Coronary artery (tissue), 2 donors: ENCODE measurements around the gene FBXL16.

Experiments
- DNase-seq: peaks from one replicate; pipeline ENCODE4 v3.0.0-alpha.2; 2017; ENCODE audit warnings: low spot score
- H3K27ac ChIP-seq, 2 donors: fragments of 200-600 bp; sonication (generic); one replicate each; pipeline ENCODE4 v1.5.1; 2016 to 2019
- H3K4me3 ChIP-seq: fragments of 200-600 bp; sonication (generic); 2 replicates; pipeline ENCODE4 v1.5.1; 2016; ENCODE audit warnings: mild to moderate bottlenecking, moderate library complexity
- CTCF ChIP-seq: fragments of 200-600 bp; sonication (generic); IDR thresholded peaks from one replicate; pipeline ENCODE4 v1.5.1; 2019; ENCODE audit warnings: antibody characterized with exemption

The FBXL16 gene

DNA sequence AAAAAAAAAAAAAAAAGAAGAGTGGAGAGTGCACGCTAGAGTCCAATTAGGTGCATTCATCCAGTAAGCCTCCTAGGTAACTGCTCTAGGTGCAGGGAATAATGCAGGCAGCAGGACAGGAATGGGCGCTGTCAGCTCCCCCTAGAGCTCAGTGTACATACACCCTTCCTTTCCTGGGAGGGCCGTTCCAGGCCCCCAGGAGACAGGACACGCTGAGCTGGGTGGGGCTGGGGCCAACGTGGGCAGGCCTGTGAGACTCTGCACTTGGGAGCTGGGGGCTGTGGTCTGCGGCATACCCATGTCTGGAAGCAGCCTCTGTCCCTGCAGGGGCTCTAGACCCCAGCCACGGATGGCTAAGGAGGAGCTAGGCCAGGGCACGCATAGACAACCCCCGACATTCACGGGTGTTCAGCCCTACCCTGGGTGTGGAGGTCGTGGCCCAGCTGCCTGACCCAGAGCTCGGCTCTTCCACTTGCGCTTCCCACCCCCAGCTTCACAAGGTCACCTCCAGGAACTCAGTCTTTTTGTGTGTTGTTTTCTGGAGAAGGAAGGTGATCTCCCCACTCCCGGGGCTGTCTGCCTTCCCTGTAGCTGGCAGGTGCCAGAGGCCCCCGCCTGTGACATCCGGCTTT lies 14.3 kb upstream of the FBXL16 start:
- DNase-seq: no peak
- no peak for TF ChIP-seq CTCF
- H3K27ac ChIP-seq: peak overlapping the region; percentile 68 to 93
- H3K4me3 ChIP-seq: peak overlapping the region; percentile 95

GRCh38 chr16:718922-719321 lies 13.3 kb upstream of the FBXL16 start:
- Histone ChIP-seq H3K27ac (no peak overlapping the region), H3K4me3 (no peak overlapping the region)
- TF ChIP-seq CTCF: no peak
- no peak for DNase-seq

DNA sequence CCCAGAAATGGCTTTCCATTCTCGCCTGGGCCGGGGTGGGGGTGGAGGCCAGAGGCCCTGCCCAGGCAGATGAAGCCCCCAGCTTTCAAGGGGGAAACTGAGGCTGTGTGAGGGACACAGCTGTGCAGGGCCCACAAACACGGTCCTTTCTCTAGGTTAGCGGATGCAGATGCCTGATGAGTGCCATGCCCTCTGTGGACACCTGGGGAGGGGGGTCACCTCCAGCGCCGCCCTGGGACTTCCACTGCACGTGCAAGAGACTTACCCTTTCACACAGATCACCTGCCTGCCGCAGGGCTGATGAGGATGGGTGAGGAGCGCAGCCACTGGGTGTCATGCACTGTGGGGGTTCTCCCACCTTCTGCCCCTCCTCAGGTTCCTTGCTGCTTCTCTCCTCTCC lies 12.8 kb upstream of the FBXL16 start:
- DNase-seq: no peak
- no peak overlapping the region for H3K27ac ChIP-seq

DNA sequence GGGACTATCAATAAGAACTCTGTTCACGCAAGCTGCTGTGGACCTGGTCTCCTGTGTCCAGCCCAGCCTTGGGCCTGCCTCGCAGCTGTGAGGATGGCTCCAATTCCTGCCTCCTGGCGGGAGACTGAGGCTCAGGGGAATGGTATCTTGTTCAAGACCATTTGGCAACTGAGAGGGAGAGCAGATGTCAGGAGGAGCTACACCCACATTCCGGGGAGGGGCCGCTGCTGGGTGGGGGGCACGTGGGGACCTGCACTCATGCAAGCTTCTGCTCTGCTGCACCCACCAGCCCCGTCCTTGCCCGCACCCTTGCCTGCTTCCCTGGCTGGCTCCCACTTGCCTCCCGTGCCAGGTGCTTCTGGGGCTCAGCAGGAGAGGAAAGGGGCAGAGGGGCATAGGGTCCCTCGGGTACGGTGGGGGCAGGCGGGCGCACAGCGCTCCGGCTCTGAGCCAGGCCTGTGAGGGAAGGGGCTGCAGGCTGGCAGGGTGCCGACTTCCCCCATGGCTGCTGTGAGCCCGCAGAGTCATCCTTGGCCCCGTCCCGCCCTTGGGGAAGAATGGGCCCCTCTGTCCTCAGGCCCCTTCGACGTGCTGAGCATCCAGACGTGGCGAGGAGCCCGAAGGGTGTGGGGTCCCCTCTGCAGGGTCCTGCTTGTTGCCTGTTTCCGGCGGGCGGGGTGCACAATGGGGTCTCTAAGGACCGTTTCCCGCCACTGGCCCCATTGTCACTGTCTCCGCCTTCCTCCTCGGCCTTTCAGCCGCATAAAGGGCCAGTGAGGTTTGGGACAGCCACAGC lies 12.0 kb upstream of the FBXL16 start:
- no peak overlapping the region for H3K4me3 ChIP-seq
- TF ChIP-seq CTCF: no peak
- H3K27ac ChIP-seq: no peak overlapping the region
- no peak for DNase-seq

More for the DNA sequence above, 12.8 kb upstream of the FBXL16 start:
- TF ChIP-seq CTCF: no peak
- no peak overlapping the region for H3K4me3 ChIP-seq

- no peak for TF ChIP-seq CTCF
- H3K27ac ChIP-seq: no peak overlapping the region
- H3K4me3 ChIP-seq: peak overlapping the region; percentile 85
- no peak for DNase-seq
Observed at GRCh38 chr16:716768-717325, 11.2 kb upstream of the FBXL16 start.

- Histone ChIP-seq H3K27ac (no peak overlapping the region), H3K4me3 (peak overlapping the region; percentile 85)
- no peak for TF ChIP-seq CTCF
- DNase-seq: no peak
Observed at GRCh38 chr16:716200-716568, 10.6 kb upstream of the FBXL16 start.
